OCI-LY3 (cell line): ENCODE measurements around the gene ETV1.

Source experiments
- H2AFZ ChIP-seq: fragments of 200-600, 300-600 bp; shearing (Covaris generic); 2 replicates; pipeline ENCODE4 v1.6.0; 2014; ENCODE audit warnings: antibody characterized with exemption, low read depth, low read length
- H3K27ac ChIP-seq: fragments of 200-600, 300-600 bp; sonication (generic); 2 replicates; pipeline ENCODE4 v1.5.1; 2014; ENCODE audit warnings: mild to moderate bottlenecking, low read length, moderate library complexity, mixed read lengths
- H3K27me3 ChIP-seq: fragments of 200-600, 300-600 bp; sonication (generic); 2 replicates; pipeline ENCODE4 v1.6.1; 2014; ENCODE audit warnings: low read depth, low read length, mixed read lengths
- H3K36me3 ChIP-seq: fragments of 200-600, 300-600 bp; sonication (generic); replicated peaks from 2 replicates; pipeline ENCODE3; 2014; ENCODE audit warnings: low read depth, low read length, mixed read lengths
- H3K4me1 ChIP-seq: fragments of 300-600, 200-600 bp; sonication (generic); 2 replicates; pipeline ENCODE4 v1.6.1; 2014; ENCODE audit warnings: low read length, mixed read lengths
- H3K4me2 ChIP-seq: fragments of 200-600, 300-600 bp; sonication (generic); 2 replicates; pipeline ENCODE4 v1.6.1; 2014; ENCODE audit warnings: low read length, mixed read lengths
- H3K4me3 ChIP-seq: fragments of 300-600, 200-600 bp; sonication (generic); 2 replicates; pipeline ENCODE4 v1.5.1; 2014; ENCODE audit warnings: antibody characterized with exemption, mild to moderate bottlenecking, low read length, moderate library complexity
- H3K79me2 ChIP-seq: fragments of 300-600, 200-600 bp; shearing (Covaris generic); 2 replicates; pipeline ENCODE4 v1.6.1; 2014; ENCODE audit warnings: mild to moderate bottlenecking, low read length, mixed read lengths
- H3K9ac ChIP-seq: fragments of 300-600, 200-600 bp; shearing (Covaris generic); 2 replicates; pipeline ENCODE4 v1.6.0; 2014; ENCODE audit warnings: mild to moderate bottlenecking, low read length, moderate library complexity
- H3K9me3 ChIP-seq: fragments of 200-600, 300-600 bp; shearing (Covaris generic); 2 replicates; pipeline ENCODE4 v1.6.1; 2014; ENCODE audit warnings: low read length, mixed read lengths; ENCODE audit not compliant: insufficient read depth
- H4K20me1 ChIP-seq: fragments of 200-600, 300-600 bp; sonication (generic); 2 replicates; pipeline ENCODE4 v1.6.1; 2016; ENCODE audit warnings: low read length, mixed read lengths; ENCODE audit not compliant: insufficient read depth
- CTCF ChIP-seq: fragments of 200-600, 300-600 bp; sonication (generic); IDR thresholded peaks from 2 replicates; pipeline ENCODE4 v1.5.1; 2014; ENCODE audit warnings: antibody characterized with exemption, low read length, low read depth
- EZH2phosphoT487 ChIP-seq: fragments of 200-600 bp; shearing (Covaris generic); IDR thresholded peaks from 2 replicates; pipeline ENCODE4 v1.6.1; 2018; ENCODE audit warnings: antibody characterized with exemption, mixed run types, low read depth

The ETV1 gene

GRCh38 chr7:13976594-13976993 is 12.9 kb downstream of the ETV1 start:
- H4K20me1 ChIP-seq: no peaks in the 10 kb centered on the region
- no peaks in the 10 kb centered on the region for H3K27me3 ChIP-seq
- no peaks in the 10 kb centered on the region for H3K79me2 ChIP-seq
- no peak overlapping the region for H3K4me2 ChIP-seq
- H3K4me3 ChIP-seq: no peak overlapping the region
- no peaks in the 10 kb centered on the region for H3K9me3 ChIP-seq
- peaks cover 5% of the 10 kb centered on the region; the same call in 1 of the 2 replicates for H3K4me1 ChIP-seq
- no peaks in the 10 kb centered on the region for H3K36me3 ChIP-seq
- TF ChIP-seq CTCF: no peak
- TF ChIP-seq EZH2phosphoT487: no peak
- no peak overlapping the region for H3K9ac ChIP-seq
- no peak overlapping the region for H3K27ac ChIP-seq
- H2AFZ ChIP-seq: no peak overlapping the region

- no peaks in the 10 kb centered on the region for H3K4me1 ChIP-seq
Measured at GRCh38 chr7:13965077-13965476, 24.4 kb downstream of the ETV1 start.

GRCh38 chr7:13963925-13964324 is 25.5 kb downstream of the ETV1 start:
- Histone ChIP-seq H3K4me3 (no peak overlapping the region), H3K27ac (no peak overlapping the region), H3K9ac (no peak overlapping the region), H4K20me1 (no peaks in the 10 kb centered on the region), H3K4me1 (no peaks in the 10 kb centered on the region), H3K79me2 (no peaks in the 10 kb centered on the region), H3K9me3 (no peaks in the 10 kb centered on the region), H2AFZ (no peak overlapping the region), H3K36me3 (no peaks in the 10 kb centered on the region), H3K27me3 (no peaks in the 10 kb centered on the region), H3K4me2 (no peak overlapping the region)
- TF ChIP-seq EZH2phosphoT487 (no peak), CTCF (no peak)

More at GRCh38 chr7:13965077-13965476, 24.4 kb downstream of the ETV1 start:
- TF ChIP-seq EZH2phosphoT487 (no peak), CTCF (no peak)
- Histone ChIP-seq H2AFZ (no peak overlapping the region), H3K79me2 (no peaks in the 10 kb centered on the region), H3K27ac (no peak overlapping the region), H4K20me1 (no peaks in the 10 kb centered on the region), H3K27me3 (no peaks in the 10 kb centered on the region), H3K9ac (no peak overlapping the region), H3K36me3 (no peaks in the 10 kb centered on the region), H3K4me3 (no peak overlapping the region), H3K9me3 (no peaks in the 10 kb centered on the region), H3K4me2 (no peak overlapping the region)

GRCh38 chr7:13955494-13955893 is 34.0 kb downstream of the ETV1 start:
- no peak overlapping the region for H3K4me2 ChIP-seq
- no peak overlapping the region for H2AFZ ChIP-seq
- TF ChIP-seq EZH2phosphoT487 (no peak), CTCF (no peak)
- no peaks in the 10 kb centered on the region for H3K79me2 ChIP-seq
- no peaks in the 10 kb centered on the region for H3K27me3 ChIP-seq
- H4K20me1 ChIP-seq: no peaks in the 10 kb centered on the region
- no peak overlapping the region for H3K27ac ChIP-seq
- H3K36me3 ChIP-seq: no peaks in the 10 kb centered on the region
- no peaks in the 10 kb centered on the region for H3K4me1 ChIP-seq
- no peak overlapping the region for H3K4me3 ChIP-seq
- H3K9me3 ChIP-seq: no peaks in the 10 kb centered on the region
- no peak overlapping the region for H3K9ac ChIP-seq
